ENCODE results near the gene SSR4.

SSR4 gene

DNA sequence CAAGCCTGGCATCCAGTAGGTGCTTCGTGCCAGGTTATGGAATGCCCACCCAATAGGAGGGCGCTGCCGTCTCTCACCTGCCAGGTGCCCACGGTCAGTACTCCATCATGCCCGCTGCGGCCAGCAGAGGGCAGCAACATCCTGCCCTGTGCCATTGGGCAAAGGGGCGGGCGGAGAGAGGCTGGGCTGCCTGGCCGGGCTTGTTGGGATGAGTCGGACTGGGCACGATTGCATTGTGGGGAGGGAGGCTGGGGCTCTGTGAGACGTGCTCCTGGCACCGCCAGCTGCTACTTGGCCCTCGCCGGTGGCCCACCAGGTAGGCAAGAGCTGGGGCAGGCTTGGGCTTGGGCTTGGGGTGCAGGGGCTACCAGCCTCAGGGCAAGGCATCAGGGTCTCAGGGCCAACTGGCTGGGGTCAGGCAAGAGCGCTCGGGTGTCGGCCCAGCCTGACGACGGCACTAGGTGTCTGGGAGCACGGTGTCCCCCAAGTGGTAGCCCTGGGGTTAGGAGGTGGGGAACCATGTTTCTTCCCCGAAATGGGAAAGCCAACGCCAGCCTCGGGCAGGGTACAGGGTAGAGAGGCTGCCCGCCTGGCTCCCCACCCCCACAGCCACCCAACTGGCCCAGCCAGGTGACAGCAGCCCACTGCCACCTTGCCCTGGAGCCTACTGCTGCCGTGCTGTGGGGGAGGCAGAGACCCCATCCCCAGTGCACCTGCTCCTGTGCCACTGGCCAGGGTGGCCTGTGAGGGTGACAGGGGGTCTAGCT lies 30.3 kb upstream of the SSR4 start, which contains the start of gene PLXNB3:
Gene PLXNB3 (plus strand): TSS at position 261 of the 767 bp plus-strand sequence. CDS start 1,287 bp downstream, outside the sequence.
- FAIRE-seq = peak; percentile 97
- TF ChIP-seq PAX5 (IDR thresholded peaks at IDR 0.05; ENCODE audit: insufficient read depth, low read length, severe bottlenecking) = no peak
- TF ChIP-seq POU2F2 (IDR thresholded peaks at IDR 0.05; ENCODE audit: low read depth, low read length) = no peak
- TF ChIP-seq SPI1 (IDR thresholded peaks at IDR 0.05; ENCODE audit: low read depth, low read length) = no peak
- no peak for TF ChIP-seq POLR2A (IDR thresholded peaks at IDR 0.05; ENCODE audit: low read depth, low read length)
- no peak for TF ChIP-seq POLR2AphosphoS5 (IDR thresholded peaks at IDR 0.05; ENCODE audit: low read depth, low read length)
- no peak for TF ChIP-seq TAF1 (IDR thresholded peaks at IDR 0.05; ENCODE audit: low read depth, low read length)
- DNase-seq (ENCODE audit: insufficient read length, low spot score) = peak; percentile 64

DNA sequence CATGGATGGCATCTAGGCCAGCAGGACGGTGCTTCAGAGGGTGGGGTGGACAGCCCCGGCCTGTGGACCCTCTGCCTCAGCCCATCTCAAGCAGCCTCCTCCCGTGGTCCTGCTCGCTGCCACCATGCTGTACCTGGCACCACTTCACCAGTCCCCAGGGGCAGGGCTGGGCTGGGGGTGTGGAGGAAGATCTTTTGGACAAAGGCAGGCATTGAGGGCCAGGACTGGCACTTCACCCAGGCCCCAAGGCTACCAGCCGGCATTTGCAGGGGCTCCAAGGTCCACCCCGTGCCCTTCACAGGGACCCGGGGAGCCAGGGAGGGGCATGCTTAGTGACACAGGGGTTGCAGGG lies 29.7 kb upstream of the SSR4 start:
- TF ChIP-seq POLR2AphosphoS5 (IDR thresholded peaks at IDR 0.05; ENCODE audit: low read depth, low read length) = no peak
- TF ChIP-seq POLR2A (IDR thresholded peaks at IDR 0.05; ENCODE audit: low read depth, low read length) = no peak
- no peak for TF ChIP-seq POU2F2 (IDR thresholded peaks at IDR 0.05; ENCODE audit: low read depth, low read length)
- no peak for TF ChIP-seq PAX5 (IDR thresholded peaks at IDR 0.05; ENCODE audit: insufficient read depth, low read length, severe bottlenecking)
- no peak for TF ChIP-seq TAF1 (IDR thresholded peaks at IDR 0.05; ENCODE audit: low read depth, low read length)
- no peak for TF ChIP-seq SPI1 (IDR thresholded peaks at IDR 0.05; ENCODE audit: low read depth, low read length)
- no peak for FAIRE-seq
- DNase-seq (ENCODE audit: insufficient read length, low spot score) = no peak

DNA sequence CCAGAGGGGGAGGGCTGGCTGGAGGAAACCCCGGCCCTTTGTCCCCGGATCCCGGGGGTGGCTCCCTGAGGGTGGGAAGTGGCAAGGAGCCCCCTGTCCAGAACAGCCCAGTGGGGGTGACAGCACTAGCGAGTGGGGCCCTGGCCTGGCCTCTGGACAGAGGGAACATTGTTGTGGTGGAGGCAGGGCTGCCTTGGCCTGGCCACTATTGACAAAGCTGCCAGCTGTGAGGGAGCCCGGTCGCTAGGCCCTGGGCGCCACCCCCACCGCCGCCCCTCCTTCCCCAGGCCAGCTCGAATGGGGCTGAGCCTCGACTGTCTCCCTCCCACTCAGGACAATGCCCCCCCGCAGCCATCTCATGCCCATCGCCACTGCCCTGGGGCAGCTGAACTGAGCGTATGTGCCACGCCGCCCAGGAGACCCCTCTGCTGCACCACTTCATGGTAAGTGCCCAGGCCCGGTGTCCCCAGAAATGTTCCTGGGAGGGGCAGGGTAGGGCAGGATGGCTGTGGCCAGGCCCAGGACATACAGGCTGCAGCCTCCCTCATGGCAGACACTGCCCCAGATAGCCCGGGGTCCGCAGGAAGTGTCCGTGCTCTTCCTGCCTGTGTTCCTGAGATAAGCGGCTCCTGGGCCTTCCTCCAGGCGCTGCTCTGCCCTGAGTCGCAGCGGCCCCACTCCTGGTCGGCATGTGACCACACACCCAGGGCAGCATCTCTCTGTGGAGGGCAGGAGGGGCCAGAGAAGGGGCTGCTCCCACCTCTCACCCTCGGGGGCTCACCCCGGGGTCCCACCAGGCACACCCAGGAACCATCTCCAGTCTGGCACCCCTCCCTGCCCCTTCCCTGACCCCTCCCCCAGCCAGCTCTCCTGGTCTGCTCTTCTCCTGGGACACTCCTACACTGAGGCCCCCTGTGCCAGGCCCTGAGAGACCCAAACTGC lies 29.1 kb upstream of the SSR4 start:
- TF ChIP-seq POLR2A (IDR thresholded peaks at IDR 0.05; ENCODE audit: low read depth, low read length) (no peak), TAF1 (IDR thresholded peaks at IDR 0.05; ENCODE audit: low read depth, low read length) (no peak)
- FAIRE-seq (no peak), DNase-seq (ENCODE audit: insufficient read length, low spot score) (peak; percentile 4)

DNA sequence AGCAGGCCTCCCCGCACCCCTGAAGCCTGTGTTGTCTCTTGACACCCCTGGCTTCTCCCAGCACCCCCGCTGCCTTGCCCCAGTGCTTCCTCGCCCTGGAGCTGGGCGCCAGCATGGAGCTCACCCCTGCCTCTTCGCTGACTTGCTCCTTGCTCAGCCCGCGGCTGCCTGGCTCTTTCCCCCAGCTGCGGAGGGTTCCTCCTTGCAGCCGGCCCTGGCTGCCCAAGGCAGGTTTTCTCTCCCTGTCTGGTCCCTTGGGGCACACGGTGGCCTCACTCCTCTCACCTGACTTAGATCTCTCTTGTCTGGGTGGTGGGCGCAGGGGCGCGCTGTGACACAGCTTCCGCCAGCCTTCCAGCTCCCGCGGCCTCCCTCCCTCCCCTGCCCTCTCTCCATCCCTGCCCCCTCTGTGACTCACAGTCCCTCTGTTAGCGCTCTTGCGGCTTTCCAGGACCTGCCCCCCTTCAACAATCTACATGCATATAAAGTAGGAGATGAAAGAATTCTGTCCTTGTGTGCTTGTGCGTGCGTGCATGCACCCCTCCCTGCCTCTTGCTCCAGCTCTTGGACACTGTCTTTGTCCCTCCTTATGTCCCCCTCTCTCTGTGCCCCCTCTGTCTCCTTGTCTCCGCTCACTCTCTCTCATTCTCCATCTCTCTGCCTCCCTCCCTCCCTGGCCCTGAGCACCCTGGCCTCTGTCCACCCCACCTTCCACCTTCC lies 28.2 kb upstream of the SSR4 start:
- FAIRE-seq = peak; percentile 59
- DNase-seq (ENCODE audit: insufficient read length, low spot score) = peak; percentile 30
- TF ChIP-seq PAX5 (IDR thresholded peaks at IDR 0.05; ENCODE audit: insufficient read depth, low read length, severe bottlenecking) (no peak), POLR2AphosphoS5 (IDR thresholded peaks at IDR 0.05; ENCODE audit: low read depth, low read length) (no peak), SPI1 (IDR thresholded peaks at IDR 0.05; ENCODE audit: low read depth, low read length) (no peak), POLR2A (IDR thresholded peaks at IDR 0.05; ENCODE audit: low read depth, low read length) (no peak)

DNA sequence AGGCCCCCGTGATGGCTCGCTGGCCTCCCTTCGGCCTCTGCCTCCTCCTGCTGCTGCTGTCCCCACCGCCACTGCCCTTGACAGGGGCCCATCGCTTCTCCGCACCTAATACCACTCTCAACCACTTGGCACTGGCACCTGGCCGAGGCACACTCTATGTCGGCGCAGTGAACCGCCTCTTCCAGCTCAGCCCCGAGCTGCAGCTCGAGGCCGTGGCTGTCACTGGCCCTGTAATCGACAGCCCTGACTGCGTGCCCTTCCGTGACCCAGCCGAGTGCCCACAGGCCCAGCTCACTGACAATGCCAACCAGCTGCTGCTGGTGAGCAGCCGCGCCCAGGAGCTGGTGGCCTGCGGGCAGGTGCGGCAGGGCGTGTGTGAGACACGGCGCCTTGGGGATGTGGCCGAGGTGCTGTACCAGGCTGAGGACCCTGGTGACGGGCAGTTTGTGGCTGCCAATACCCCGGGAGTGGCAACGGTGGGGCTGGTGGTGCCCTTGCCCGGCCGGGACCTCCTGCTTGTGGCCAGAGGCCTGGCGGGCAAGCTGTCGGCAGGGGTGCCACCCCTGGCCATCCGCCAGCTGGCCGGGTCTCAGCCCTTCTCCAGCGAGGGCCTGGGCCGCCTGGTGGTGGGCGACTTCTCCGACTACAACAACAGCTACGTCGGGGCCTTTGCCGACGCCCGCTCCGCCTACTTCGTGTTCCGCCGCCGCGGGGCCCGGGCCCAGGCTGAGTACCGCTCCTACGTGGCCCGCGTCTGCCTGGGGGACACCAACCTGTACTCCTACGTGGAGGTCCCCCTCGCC lies 27.4 kb upstream of the SSR4 start:
- no peak for FAIRE-seq
- no peak for TF ChIP-seq TAF1 (IDR thresholded peaks at IDR 0.05; ENCODE audit: low read depth, low read length)
- no peak for TF ChIP-seq POU2F2 (IDR thresholded peaks at IDR 0.05; ENCODE audit: low read depth, low read length)
- TF ChIP-seq POLR2A (IDR thresholded peaks at IDR 0.05; ENCODE audit: low read depth, low read length) = no peak
- TF ChIP-seq POLR2AphosphoS5 (IDR thresholded peaks at IDR 0.05; ENCODE audit: low read depth, low read length) = no peak
- TF ChIP-seq SPI1 (IDR thresholded peaks at IDR 0.05; ENCODE audit: low read depth, low read length) = no peak
- TF ChIP-seq PAX5 (IDR thresholded peaks at IDR 0.05; ENCODE audit: insufficient read depth, low read length, severe bottlenecking) = no peak
- DNase-seq (ENCODE audit: insufficient read length, low spot score) = no peak

DNA sequence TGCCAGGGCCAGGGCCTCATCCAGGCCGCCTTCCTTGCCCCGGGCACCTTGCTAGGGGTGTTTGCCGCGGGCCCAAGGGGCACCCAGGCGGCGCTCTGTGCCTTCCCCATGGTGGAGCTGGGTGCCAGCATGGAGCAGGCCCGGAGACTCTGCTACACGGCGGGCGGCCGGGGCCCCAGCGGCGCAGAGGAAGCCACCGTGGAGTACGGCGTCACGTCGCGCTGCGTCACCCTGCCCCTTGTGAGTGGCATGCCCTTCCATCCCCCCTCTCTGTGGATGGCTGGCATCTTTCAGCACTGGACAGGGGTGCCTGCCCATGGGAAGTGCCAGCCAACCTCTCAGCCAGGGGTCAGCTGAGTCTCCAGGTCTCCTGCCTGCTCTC lies 26.8 kb upstream of the SSR4 start:
- DNase-seq (ENCODE audit: insufficient read length, low spot score) = no peak
- TF ChIP-seq POLR2A (IDR thresholded peaks at IDR 0.05; ENCODE audit: low read depth, low read length) (no peak), SPI1 (IDR thresholded peaks at IDR 0.05; ENCODE audit: low read depth, low read length) (no peak), POLR2AphosphoS5 (IDR thresholded peaks at IDR 0.05; ENCODE audit: low read depth, low read length) (no peak), PAX5 (IDR thresholded peaks at IDR 0.05; ENCODE audit: insufficient read depth, low read length, severe bottlenecking) (no peak), TAF1 (IDR thresholded peaks at IDR 0.05; ENCODE audit: low read depth, low read length) (no peak), POU2F2 (IDR thresholded peaks at IDR 0.05; ENCODE audit: low read depth, low read length) (no peak)
- FAIRE-seq = no peak

DNA sequence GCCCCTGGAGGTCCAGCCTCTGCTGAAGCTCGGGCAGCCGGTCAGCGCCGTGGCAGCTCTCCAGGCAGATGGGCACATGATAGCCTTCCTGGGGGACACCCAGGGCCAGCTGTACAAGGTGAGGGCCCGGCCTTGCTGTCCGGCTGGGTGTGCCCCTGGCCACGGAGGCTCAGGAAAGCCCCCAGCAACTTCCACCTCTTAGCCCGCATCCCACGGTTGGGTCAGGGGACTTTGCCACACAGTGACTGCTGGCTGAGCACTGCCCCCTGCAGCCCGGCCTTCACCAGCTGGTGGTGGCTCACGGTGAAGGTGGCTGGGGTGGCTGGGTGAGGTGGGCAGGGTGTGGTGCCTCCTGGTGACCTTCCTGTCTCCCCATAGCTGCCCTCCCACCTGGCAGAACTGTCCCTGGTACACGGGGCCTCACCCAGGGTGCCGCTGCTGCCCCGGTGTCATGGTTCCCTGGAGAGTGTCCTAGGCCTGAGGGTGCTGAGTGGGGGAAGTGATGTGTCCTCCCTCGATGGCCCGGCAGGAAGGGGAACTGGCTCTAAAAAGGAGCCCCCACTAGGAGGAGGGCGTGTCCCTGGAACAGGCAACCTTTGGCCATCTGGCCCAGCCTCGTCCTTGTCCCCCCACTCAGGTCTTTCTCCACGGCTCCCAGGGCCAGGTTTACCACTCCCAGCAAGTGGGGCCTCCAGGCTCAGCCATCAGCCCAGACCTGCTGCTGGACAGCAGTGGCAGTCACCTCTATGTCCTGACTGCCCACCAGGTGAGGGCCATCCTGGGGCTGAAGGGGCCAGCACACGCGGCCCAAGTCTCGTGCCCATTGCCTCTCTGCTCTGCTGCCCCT lies 25.9 kb upstream of the SSR4 start:
- peak; percentile 31 for FAIRE-seq
- peak; percentile 11 for DNase-seq (ENCODE audit: insufficient read length, low spot score)
- TF ChIP-seq TAF1 (IDR thresholded peaks at IDR 0.05; ENCODE audit: low read depth, low read length) = no peak
- TF ChIP-seq SPI1 (IDR thresholded peaks at IDR 0.05; ENCODE audit: low read depth, low read length) = no peak
- no peak for TF ChIP-seq POLR2AphosphoS5 (IDR thresholded peaks at IDR 0.05; ENCODE audit: low read depth, low read length)
- no peak for TF ChIP-seq PAX5 (IDR thresholded peaks at IDR 0.05; ENCODE audit: insufficient read depth, low read length, severe bottlenecking)
- TF ChIP-seq POLR2A (IDR thresholded peaks at IDR 0.05; ENCODE audit: low read depth, low read length) = no peak
- TF ChIP-seq POU2F2 (IDR thresholded peaks at IDR 0.05; ENCODE audit: low read depth, low read length) = no peak

Data from GM12891 (cell line).